IMR-90 (cell line): ENCODE data around the gene EHBP1L1. TPM values are rescaled to one million over a fixed set of nuclear protein-coding genes. Genes with fewer than 3 reads are reported as not detected.

Experiments
- ATAC-seq: fragments of 200-7000 bp; cut with Tn5 transposase; 2 replicates; pipeline ENCODE4 v1.9.1; 2020; ENCODE audit warnings: low read depth, mild to moderate bottlenecking, moderate library complexity
- BruUV-seq: library from RNA; stranded (reverse); fragments of 400-500 nt; replicated peaks from 2 replicates; lab custom pipeline; 2021; lab: Mats Ljungman, UMichigan
- CTCF ChIA-PET: fragments of 300-600 bp; formaldehyde crosslinking; extraction: SDS; loops from one replicate; lab custom pipeline; 2021; ENCODE audit warnings: antibody characterized with exemption; lab: Yijun Ruan, JAX
- POLR2A ChIA-PET: fragments of 300-600 bp; sonication (Branson Sonifier 250); formaldehyde crosslinking; loops from one replicate; lab custom pipeline; 2022; ENCODE audit warnings: antibody characterized with exemption; ENCODE audit not compliant: unreplicated experiment; lab: Charles Lee
- DNase-seq: peaks from one replicate; pipeline ENCODE4 v3.0.0; 2013
- H2AFZ ChIP-seq: replicated peaks from 2 replicates; pipeline ENCODE3; 2013; ENCODE audit warnings: low read length, mild to moderate bottlenecking; ENCODE audit not compliant: poor library complexity
- H2AK5ac ChIP-seq: 2 replicates; pipeline ENCODE4 v1.6.1; 2013; ENCODE audit warnings: low read depth, low read length, inconsistent platforms
- H2AK9ac ChIP-seq: replicated peaks from 2 replicates; pipeline ENCODE3; 2013; ENCODE audit warnings: mild to moderate bottlenecking, low read depth, low read length, moderate library complexity; ENCODE audit not compliant: poor library complexity
- H2BK120ac ChIP-seq: 2 replicates; pipeline ENCODE4 v1.6.1; 2013; ENCODE audit warnings: low read depth, low read length, inconsistent platforms
- H2BK15ac ChIP-seq: 3 replicates; pipeline ENCODE4 v1.6.1; 2013; ENCODE audit warnings: low read depth, low read length, inconsistent platforms
- H2BK20ac ChIP-seq: 2 replicates; pipeline ENCODE4 v1.6.1; 2013; ENCODE audit warnings: low read depth, mild to moderate bottlenecking, inconsistent platforms, low read length, moderate library complexity
- H2BK5ac ChIP-seq: 2 replicates; pipeline ENCODE4 v1.6.1; 2013; ENCODE audit warnings: mild to moderate bottlenecking, low read depth, low read length, inconsistent platforms; ENCODE audit not compliant: poor library complexity, severe bottlenecking
- H3K14ac ChIP-seq: replicated peaks from 2 replicates; pipeline ENCODE4 v1.6.1; 2013; ENCODE audit warnings: low read depth, low read length, inconsistent platforms
- H3K18ac ChIP-seq: 2 replicates; pipeline ENCODE4 v1.6.1; 2013; ENCODE audit warnings: low read depth, low read length, control low read depth
- H3K23ac ChIP-seq: 2 replicates; pipeline ENCODE4 v1.6.1; 2013; ENCODE audit warnings: low read depth, low read length, inconsistent platforms
- H3K27ac ChIP-seq: 2 replicates; pipeline ENCODE4 v1.5.1; 2013; ENCODE audit warnings: mild to moderate bottlenecking, control low read depth, low read length; ENCODE audit not compliant: insufficient read depth
- H3K27me3 ChIP-seq: 2 replicates; pipeline ENCODE4 v1.6.1; 2013; ENCODE audit warnings: low read length; ENCODE audit not compliant: control insufficient read depth, insufficient read depth
- H3K36me3 ChIP-seq: 2 replicates; pipeline ENCODE4 v1.6.1; 2013; ENCODE audit warnings: low read length, mixed read lengths; ENCODE audit not compliant: control insufficient read depth, insufficient read depth
- H3K4ac ChIP-seq: 2 replicates; pipeline ENCODE4 v1.6.1; 2013; ENCODE audit warnings: low read depth, low read length, inconsistent platforms
- H3K4me1 ChIP-seq: 2 replicates; pipeline ENCODE4 v1.6.1; 2013; ENCODE audit warnings: low read length, mixed read lengths; ENCODE audit not compliant: control insufficient read depth, insufficient read depth
- H3K4me2 ChIP-seq: 2 replicates; pipeline ENCODE4 v1.6.1; 2013; ENCODE audit warnings: low read depth, mild to moderate bottlenecking, control low read depth, low read length, moderate library complexity
- H3K4me3 ChIP-seq: 2 replicates; pipeline ENCODE4 v1.5.1; 2013; ENCODE audit warnings: low read depth, mild to moderate bottlenecking, control low read depth, low read length, moderate library complexity; ENCODE audit not compliant: insufficient read depth
- H3K56ac ChIP-seq: 2 replicates; pipeline ENCODE4 v1.6.1; 2013; ENCODE audit warnings: low read length, inconsistent platforms; ENCODE audit not compliant: insufficient read depth; ENCODE audit errors: extremely low read depth
- H3K79me1 ChIP-seq, 2 experiments: 2 replicates each; pipeline ENCODE4 v1.6.1; 2013; ENCODE audit warnings: low read length in 2 of 2, inconsistent platforms in 1 of 2, low read depth in 1 of 2
- H3K9ac ChIP-seq: 2 replicates; pipeline ENCODE4 v1.6.1; 2013; ENCODE audit warnings: low read depth, low read length, control low read depth
- H3K9me1 ChIP-seq: 2 replicates; pipeline ENCODE4 v1.6.1; 2013; ENCODE audit warnings: low read length, inconsistent platforms; ENCODE audit not compliant: insufficient read depth
- H3K9me3 ChIP-seq: 2 replicates; pipeline ENCODE4 v1.6.1; 2013; ENCODE audit warnings: low read length; ENCODE audit not compliant: control insufficient read depth, insufficient read depth
- H4K20me1 ChIP-seq: 2 replicates; pipeline ENCODE4 v1.6.1; 2013; ENCODE audit warnings: low read length, inconsistent platforms; ENCODE audit not compliant: insufficient read depth
- H4K5ac ChIP-seq: 2 replicates; pipeline ENCODE4 v1.6.1; 2013; ENCODE audit warnings: mild to moderate bottlenecking, low read depth, low read length, control low read depth
- H4K8ac ChIP-seq, 2 experiments: 2 replicates each; pipeline ENCODE4 v1.6.1; 2013; ENCODE audit warnings: low read depth in 2 of 2, low read length in 2 of 2, control low read depth in 1 of 2, inconsistent platforms in 1 of 2
- H4K91ac ChIP-seq: 2 replicates; pipeline ENCODE4 v1.6.1; 2013; ENCODE audit warnings: low read depth, low read length, inconsistent platforms; ENCODE audit not compliant: insufficient read depth
- BHLHE40 ChIP-seq: fragments of 150-350 bp; IDR thresholded peaks from 2 replicates; pipeline ENCODE4 v1.6.1; 2016; ENCODE audit warnings: mild to moderate bottlenecking, low read depth, low read length
- CHD1 ChIP-seq: IDR thresholded peaks from 2 replicates; pipeline ENCODE4 v1.6.1; 2012; ENCODE audit warnings: low read depth, low read length, improper control_type of control experiment
- CTCF ChIP-seq: conservative IDR thresholded peaks from 2 replicates; pipeline ENCODE4 v1.5.1; 2012; ENCODE audit warnings: mild to moderate bottlenecking, low read depth, low read length, improper control_type of control experiment
- ELK1 ChIP-seq: fragments of 150-350 bp; IDR thresholded peaks from 2 replicates; pipeline ENCODE4 v1.6.1; 2016; ENCODE audit warnings: low read depth, mild to moderate bottlenecking, low read length, moderate library complexity, borderline replicate concordance
- FOS ChIP-seq: fragments of 150-350 bp; IDR thresholded peaks from 2 replicates; pipeline ENCODE4 v1.6.1; 2016; ENCODE audit warnings: low read depth, low read length
- MAFK ChIP-seq: IDR thresholded peaks from 2 replicates; pipeline ENCODE4 v1.6.1; 2012; ENCODE audit warnings: low read depth, low read length, improper control_type of control experiment
- MAZ ChIP-seq: IDR thresholded peaks from 2 replicates; pipeline ENCODE4 v1.6.1; 2012; ENCODE audit warnings: low read depth, mild to moderate bottlenecking, low read length, improper control_type of control experiment, moderate library complexity, borderline replicate concordance
- MXI1 ChIP-seq: IDR thresholded peaks from 2 replicates; pipeline ENCODE4 v1.6.1; 2012; ENCODE audit warnings: low read depth, mild to moderate bottlenecking, low read length, moderate library complexity, borderline replicate concordance
- NFE2L2 ChIP-seq: fragments of 150-350 bp; IDR thresholded peaks from 2 replicates; pipeline ENCODE4 v1.6.1; 2016; ENCODE audit warnings: low read depth, mild to moderate bottlenecking, low read length
- RAD21 ChIP-seq: IDR thresholded peaks from 2 replicates; pipeline ENCODE4 v1.6.1; 2012; ENCODE audit warnings: low read length, improper control_type of control experiment
- SMC3 ChIP-seq: fragments of 150-350 bp; IDR thresholded peaks from 2 replicates; pipeline ENCODE4 v1.6.1; 2016; ENCODE audit warnings: low read depth, mild to moderate bottlenecking, antibody characterized with exemption, low read length, moderate library complexity
- USF2 ChIP-seq: fragments of 150-350 bp; IDR thresholded peaks from 2 replicates; pipeline ENCODE4 v1.6.1; 2017; ENCODE audit warnings: mild to moderate bottlenecking, antibody characterized with exemption, low read length, low read depth
- WGBS, 2 experiments: methylation state at CpG; one replicate each; pipeline versions ENCODE4 v1.1.5 to v1.1.7; 2013; ENCODE audit warnings: missing lambda C conversion rate in 2 of 2; ENCODE audit not compliant: insufficient read length in 1 of 2; ENCODE audit errors: extremely low coverage in 2 of 2; 5-methylcytosine and 5-hydroxymethylcytosine counted together
- dilution Hi-C: fragments of 300-500 bp; cut with HindIII; formaldehyde crosslinking; loops from one replicate; pipeline ENCODE4 v1.14.3; 2018; ENCODE audit warnings: low sequenced_read_pairs; ENCODE audit not compliant: unreplicated experiment
- in situ Hi-C: fragments of 300-500 bp; cut with MboI; formaldehyde crosslinking; loops from 3 replicates; pipeline ENCODE4 v1.14.3; 2019; ENCODE audit warnings: low sequenced_read_pairs, inconsistent platforms, mixed read lengths
- intact Hi-C: fragments of 100-400 bp; cut with micrococcal nuclease; formaldehyde crosslinking; loops from 2 replicates; pipeline ENCODE4 v1.10.0; 2022
- polyA plus RNA-seq, 3 experiments: library from polyadenylated mRNA; depleted of rRNA; stranded (reverse); fragments of >200 nt; gene quantifications; 2 replicates each; pipeline ENCODE4 v1.2.3, GENCODE V29; 2012; ENCODE audit warnings: low replicate concordance in 1 of 3
- total RNA-seq: library from RNA; depleted of rRNA; stranded (reverse); fragments of >200 nt; gene quantifications from 2 replicates; pipeline ENCODE4 v1.2.3, GENCODE V29; 2012

EHBP1L1 gene
- total and polyA plus RNA-seq, 2 of the 4 experiments (the other 2 are of a cell fraction), result 10.0 to 27.4 TPM

GRCh38 chr11:65539744-65540289 lies 36.0 kb upstream of the EHBP1L1 start:
- Histone ChIP-seq H3K4me2 (peak overlapping the region; percentile 93; the same call in 1 of the 2 replicates), H2AK9ac (peak overlapping the region; percentile 96), H3K4ac (0 out of 2 replicates have a peak overlapping the region, but pooled peaks have one; percentile 52), H2BK5ac (peak overlapping the region; percentile 45), H2AFZ (peak overlapping the region; percentile 100), H3K27me3 (no peaks in the 10 kb centered on the region), H2BK15ac (no peak overlapping the region), H3K23ac (no peak overlapping the region), H3K56ac (no peak overlapping the region), H4K8ac (no peak overlapping the region), H3K27ac (no peak overlapping the region; the same call in 1 of the 2 replicates), H3K4me3 (peak overlapping the region; percentile 59; the same call in 1 of the 2 replicates), H2AK5ac (0 out of 2 replicates have a peak overlapping the region, but pooled peaks have one; percentile 16), H4K91ac (no peak overlapping the region; the same call in 1 of the 2 replicates), H3K9me3 (no peaks in the 10 kb centered on the region), H4K5ac (no peak overlapping the region), H3K14ac (no peak overlapping the region), H3K9ac (no peak overlapping the region), H3K36me3 (peaks cover 44% of the 10 kb centered on the region), H2BK120ac (no peak overlapping the region), H3K18ac (no peak overlapping the region), H4K20me1 (peaks cover 15% of the 10 kb centered on the region), H3K9me1 (no peaks in the 10 kb centered on the region; the same call in 1 of the 2 replicates), H3K79me1 (peaks cover 0 to 14% of the 10 kb centered on the region in 2 experiments; a peak in 3 of 4 replicates), H2BK20ac (no peak overlapping the region), H3K4me1 (peaks cover 5% of the 10 kb centered on the region; the same call in 1 of the 2 replicates)
- no TSS peak for BruUV-seq
- WGBS, 2 experiments, result 28% methylated on average over 15 of the region's 60 CpGs; no CpG with 5 or more reads in 1 of the 2 experiments
- TF ChIP-seq MAFK, result no peak
- TF ChIP-seq MXI1, result no peak
- no peak for TF ChIP-seq MAZ
- TF ChIP-seq RAD21, result no peak
- no peak for TF ChIP-seq NFE2L2
- no peak; the same call in 1 of the 2 replicates for TF ChIP-seq SMC3
- no peak for TF ChIP-seq FOS
- no peak for TF ChIP-seq ELK1
- TF ChIP-seq CHD1, result no peak
- TF ChIP-seq BHLHE40, result no peak
- no peak for TF ChIP-seq CTCF
- TF ChIP-seq USF2, result no peak
- in situ Hi-C loops, result no loop called here
- intact Hi-C loops, result loop anchor here (1.0 kb wide), 1 partner anchor 17 kb away; no protein-coding TSS in a partner anchor
- DNase-seq (no peak), ATAC-seq (no peak)
- dilution Hi-C loops, result no loop called here
- ChIA-PET CTCF (interaction anchor here (0.9 to 2.8 kb wide), 5 partner anchors 15 to 54 kb away, joined by 3 to 15 read pairs (median 9); partner anchors contain the start of genes FAM89B, SCYL1 and ZNRD2), POLR2A (no interaction called here)
